Measurements from ENCODE around the gene COL26A1.

COL26A1 gene

GRCh38 chr7:101401390-101402080 is 38.9 kb downstream of the COL26A1 start:
- no peak for TF ChIP-seq POLR2AphosphoS5 (IDR thresholded peaks at IDR 0.05; ENCODE audit: low read depth, low read length)
- no peak for TF ChIP-seq FOXP2 (optimal IDR thresholded peaks at IDR 0.05; ENCODE audit: borderline replicate concordance, extremely low read depth, extremely low read length, insufficient read depth)
- TF ChIP-seq TAF1 (IDR thresholded peaks at IDR 0.05; ENCODE audit: borderline replicate concordance, insufficient read depth, low read length): no peak
- no peak for TF ChIP-seq SIN3A (IDR thresholded peaks at IDR 0.05; ENCODE audit: borderline replicate concordance, insufficient read depth, low read length)
- TF ChIP-seq, protein P1, sequence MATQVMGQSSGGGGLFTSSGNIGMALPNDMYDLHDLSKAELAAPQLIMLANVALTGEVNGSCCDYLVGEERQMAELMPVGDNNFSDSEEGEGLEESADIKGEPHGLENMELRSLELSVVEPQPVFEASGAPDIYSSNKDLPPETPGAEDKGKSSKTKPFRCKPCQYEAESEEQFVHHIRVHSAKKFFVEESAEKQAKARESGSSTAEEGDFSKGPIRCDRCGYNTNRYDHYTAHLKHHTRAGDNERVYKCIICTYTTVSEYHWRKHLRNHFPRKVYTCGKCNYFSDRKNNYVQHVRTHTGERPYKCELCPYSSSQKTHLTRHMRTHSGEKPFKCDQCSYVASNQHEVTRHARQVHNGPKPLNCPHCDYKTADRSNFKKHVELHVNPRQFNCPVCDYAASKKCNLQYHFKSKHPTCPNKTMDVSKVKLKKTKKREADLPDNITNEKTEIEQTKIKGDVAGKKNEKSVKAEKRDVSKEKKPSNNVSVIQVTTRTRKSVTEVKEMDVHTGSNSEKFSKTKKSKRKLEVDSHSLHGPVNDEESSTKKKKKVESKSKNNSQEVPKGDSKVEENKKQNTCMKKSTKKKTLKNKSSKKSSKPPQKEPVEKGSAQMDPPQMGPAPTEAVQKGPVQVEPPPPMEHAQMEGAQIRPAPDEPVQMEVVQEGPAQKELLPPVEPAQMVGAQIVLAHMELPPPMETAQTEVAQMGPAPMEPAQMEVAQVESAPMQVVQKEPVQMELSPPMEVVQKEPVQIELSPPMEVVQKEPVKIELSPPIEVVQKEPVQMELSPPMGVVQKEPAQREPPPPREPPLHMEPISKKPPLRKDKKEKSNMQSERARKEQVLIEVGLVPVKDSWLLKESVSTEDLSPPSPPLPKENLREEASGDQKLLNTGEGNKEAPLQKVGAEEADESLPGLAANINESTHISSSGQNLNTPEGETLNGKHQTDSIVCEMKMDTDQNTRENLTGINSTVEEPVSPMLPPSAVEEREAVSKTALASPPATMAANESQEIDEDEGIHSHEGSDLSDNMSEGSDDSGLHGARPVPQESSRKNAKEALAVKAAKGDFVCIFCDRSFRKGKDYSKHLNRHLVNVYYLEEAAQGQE (IDR thresholded peaks at IDR 0.05; ENCODE audit: insufficient read depth in 1 of 2, low read depth in 2 of 2, low read length in 2 of 2): no peak

DNA sequence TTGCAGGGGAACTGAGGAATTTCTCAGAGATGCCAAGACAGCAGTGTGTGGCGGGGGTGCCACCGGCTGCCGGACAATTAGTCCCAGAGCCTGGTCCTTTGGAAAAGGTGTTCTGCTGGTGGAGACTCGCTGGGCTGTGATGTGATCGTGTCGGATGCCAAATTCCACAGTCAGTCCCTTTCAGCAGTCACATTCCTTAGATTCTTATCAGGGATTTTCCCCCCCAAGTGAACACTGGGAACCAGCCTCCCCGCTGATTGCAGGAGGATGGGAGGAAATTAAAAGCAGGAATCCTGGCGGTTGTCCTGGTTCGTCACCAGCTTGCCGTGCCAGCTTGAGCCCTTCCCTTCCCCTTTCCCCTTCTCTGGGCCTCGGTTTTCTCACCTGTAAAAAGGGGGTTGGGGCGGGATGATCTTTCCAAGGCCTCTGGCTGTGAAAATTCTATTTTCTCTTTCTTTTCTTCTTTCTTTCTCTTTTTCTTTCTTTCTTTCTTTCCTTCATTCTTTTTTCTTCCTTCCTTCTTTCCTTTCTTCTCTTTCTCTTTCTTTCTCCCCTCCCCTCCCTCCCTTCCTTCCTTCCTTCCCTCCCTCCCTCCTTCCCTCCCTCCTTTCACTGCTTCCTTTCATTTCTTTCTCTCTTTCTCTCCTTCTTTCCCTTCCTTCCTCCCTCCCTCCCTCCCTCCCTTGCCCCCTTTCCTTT is 39.6 kb downstream of the COL26A1 start:
- TF ChIP-seq, protein P1 (IDR thresholded peaks at IDR 0.05; ENCODE audit: insufficient read depth in 1 of 2, low read depth in 2 of 2, low read length in 2 of 2): no peak
- TF ChIP-seq POLR2AphosphoS5 (IDR thresholded peaks at IDR 0.05; ENCODE audit: low read depth, low read length) (no peak), TAF1 (IDR thresholded peaks at IDR 0.05; ENCODE audit: borderline replicate concordance, insufficient read depth, low read length) (no peak)

DNA sequence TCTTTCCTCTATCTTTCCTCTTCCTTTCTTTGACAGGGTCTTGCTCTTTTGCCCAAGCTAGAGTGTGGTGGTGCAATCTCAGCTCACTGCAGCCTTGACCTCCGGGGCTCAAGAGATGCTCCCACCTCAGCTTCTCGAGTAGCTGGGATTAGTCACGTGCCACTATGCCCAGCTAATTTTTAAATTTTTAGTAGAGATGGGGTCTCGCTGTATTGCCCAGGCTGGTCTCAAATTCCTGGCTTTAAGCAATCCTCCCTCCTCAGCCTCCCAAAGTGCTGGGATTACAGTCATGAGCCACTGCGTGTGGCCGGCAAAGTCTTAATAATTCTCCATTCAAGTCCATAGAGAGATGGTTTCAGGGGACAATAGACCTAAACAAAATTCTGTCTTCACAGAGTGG is 40.2 kb downstream of the COL26A1 start:
- TF ChIP-seq SIN3A (IDR thresholded peaks at IDR 0.05; ENCODE audit: borderline replicate concordance, insufficient read depth, low read length): no peak
- TF ChIP-seq, protein P1 (IDR thresholded peaks at IDR 0.05; ENCODE audit: insufficient read depth in 1 of 2, low read depth in 2 of 2, low read length in 2 of 2): no peak
- no peak for TF ChIP-seq FOXP2 (optimal IDR thresholded peaks at IDR 0.05; ENCODE audit: borderline replicate concordance, extremely low read depth, extremely low read length, insufficient read depth)
- TF ChIP-seq POLR2AphosphoS5 (IDR thresholded peaks at IDR 0.05; ENCODE audit: low read depth, low read length): no peak
- no peak for TF ChIP-seq TAF1 (IDR thresholded peaks at IDR 0.05; ENCODE audit: borderline replicate concordance, insufficient read depth, low read length)

DNA sequence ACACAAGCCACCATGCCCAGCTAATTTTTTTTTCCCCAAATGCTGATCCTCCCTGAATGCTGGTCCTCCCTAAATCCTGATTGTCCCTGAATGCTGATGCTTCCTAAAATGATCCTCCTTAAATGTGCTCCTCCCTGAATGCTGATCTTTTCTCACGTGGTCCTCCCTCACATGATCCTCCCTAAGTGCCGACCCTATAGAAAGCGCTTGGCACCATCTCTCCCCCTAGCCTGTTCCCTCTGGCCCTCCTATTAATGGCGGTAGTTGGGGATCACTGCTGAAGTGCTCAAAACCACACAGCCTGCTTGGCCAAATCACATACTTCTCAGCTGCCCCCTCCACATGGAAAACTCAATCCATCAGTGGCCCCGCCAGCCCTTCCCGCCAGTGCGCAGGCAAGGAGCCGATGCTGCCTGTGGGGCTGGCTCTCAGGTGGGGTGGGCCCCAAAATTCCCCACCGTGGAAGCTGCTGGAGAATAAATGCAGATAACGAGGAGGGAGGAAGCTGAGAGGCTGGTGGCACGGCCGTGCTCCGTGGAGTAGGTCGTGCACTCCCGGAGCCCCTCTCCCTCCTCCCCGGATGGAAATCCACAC is 42.9 kb downstream of the COL26A1 start:
- TF ChIP-seq FOXP2 (optimal IDR thresholded peaks at IDR 0.05; ENCODE audit: borderline replicate concordance, extremely low read depth, extremely low read length, insufficient read depth) (no peak), POLR2AphosphoS5 (IDR thresholded peaks at IDR 0.05; ENCODE audit: low read depth, low read length) (no peak), SIN3A (IDR thresholded peaks at IDR 0.05; ENCODE audit: borderline replicate concordance, insufficient read depth, low read length) (no peak), TAF1 (IDR thresholded peaks at IDR 0.05; ENCODE audit: borderline replicate concordance, insufficient read depth, low read length) (no peak)
- TF ChIP-seq, protein P1 (IDR thresholded peaks at IDR 0.05; ENCODE audit: insufficient read depth in 1 of 2, low read depth in 2 of 2, low read length in 2 of 2): no peak

Data from PFSK-1 (cell line).